HG03558 (cell line): ENCODE results near the gene MED23.
"Not testable (repeated sequence)": the region's sequence is repeated elsewhere in the genome, so short reads cannot be mapped to it uniquely, and the experiment has no call there.

Experiments
- ATAC-seq: cut with Tn5 transposase; IDR thresholded peaks from one replicate; pipeline ENCODE4 v1.9.1; 2021; ENCODE audit warnings: moderate number of reproducible peaks; ENCODE audit not compliant: unreplicated experiment; ENCODE audit errors: extremely low read depth

The MED23 gene

DNA sequence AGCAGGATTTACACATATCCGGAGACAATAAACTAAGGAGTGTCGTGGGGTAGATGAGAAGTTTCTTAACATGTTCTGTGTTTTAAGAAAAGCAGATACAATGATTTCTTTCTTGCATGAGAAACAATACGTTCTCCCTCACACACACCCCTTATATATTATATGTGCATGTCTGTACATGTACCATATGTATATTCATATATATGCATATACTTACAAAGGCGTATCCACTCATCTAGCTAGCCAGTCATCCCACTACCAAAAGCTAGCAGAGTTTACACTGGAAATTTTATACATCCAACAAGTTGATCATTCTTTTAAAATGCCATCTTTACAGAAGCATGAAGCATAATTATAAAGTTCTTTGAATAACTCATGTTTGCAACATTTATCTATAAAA lies 40.1 kb downstream of the MED23 start:
- ATAC-seq: no peak

DNA sequence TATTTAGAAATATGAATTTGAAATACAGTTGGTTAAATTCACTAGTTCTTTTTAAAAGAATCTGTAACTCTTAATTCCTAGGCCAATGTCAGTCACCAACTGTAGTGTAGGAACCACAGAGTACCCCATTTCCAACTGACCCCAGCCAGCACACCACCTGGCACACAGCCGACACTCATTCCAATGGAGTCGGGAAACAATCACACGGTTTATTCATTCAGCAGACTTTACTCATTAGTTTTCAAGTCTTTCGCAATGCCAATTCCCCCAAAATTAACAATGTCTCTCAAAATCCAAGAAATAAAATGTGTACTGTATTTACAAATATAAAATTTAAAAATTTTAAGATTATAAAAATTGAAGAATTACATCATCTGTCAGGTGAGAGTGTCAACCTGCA lies 41.5 kb downstream of the MED23 start:
- ATAC-seq: no peak

GRCh38 chr6:131581523-131581922 lies 46.5 kb downstream of the MED23 start:
- ATAC-seq: no peak

- ATAC-seq: no peak
Measured at GRCh38 chr6:131575834-131576478, 52.1 kb downstream of the MED23 start.

GRCh38 chr6:131574686-131575085 lies 53.4 kb downstream of the MED23 start:
- ATAC-seq: no peak

- no peak for ATAC-seq
Measured at GRCh38 chr6:131574133-131574532, 53.9 kb downstream of the MED23 start.

DNA sequence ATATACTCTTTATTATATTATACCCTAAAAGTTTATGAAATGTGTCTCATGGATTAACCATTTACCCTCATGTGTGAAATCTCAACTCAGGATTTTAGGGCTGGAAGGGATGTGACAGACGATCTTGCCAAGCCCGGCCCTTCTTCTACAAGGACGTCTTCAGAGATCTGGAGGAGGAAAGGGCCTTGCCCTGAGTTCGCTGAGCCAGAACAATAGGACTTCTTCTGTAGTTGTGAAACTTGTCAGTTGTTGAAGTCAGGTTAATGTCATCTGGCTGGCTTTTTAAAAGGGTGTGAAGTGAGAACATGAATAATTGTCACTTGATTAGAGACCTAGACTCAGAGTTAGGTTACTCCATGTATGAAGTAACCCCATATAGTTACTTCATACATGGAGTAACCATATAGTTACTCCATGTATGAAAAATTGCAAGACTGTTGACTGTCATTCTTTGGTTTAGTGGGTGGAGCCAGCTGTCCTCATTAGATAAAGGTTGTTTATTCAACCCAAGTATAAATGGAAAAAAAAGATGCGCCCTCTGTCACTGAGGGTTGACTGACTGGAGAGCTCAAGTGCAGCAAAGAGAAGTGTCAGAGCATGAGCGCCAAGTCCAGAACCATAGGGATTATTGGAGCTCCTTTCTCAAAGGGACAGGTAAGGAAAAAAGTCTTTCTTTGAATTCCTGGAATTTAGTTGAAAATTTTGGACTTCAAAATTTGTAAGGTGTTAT lies 55.2 kb downstream of the MED23 start, which contains the start of gene ARG1:
Gene ARG1, plus strand, starts transcription at position 541 of the 730 bp plus-strand sequence. Its CDS starts 57 bp downstream, at position 598.
- no peak for ATAC-seq

DNA sequence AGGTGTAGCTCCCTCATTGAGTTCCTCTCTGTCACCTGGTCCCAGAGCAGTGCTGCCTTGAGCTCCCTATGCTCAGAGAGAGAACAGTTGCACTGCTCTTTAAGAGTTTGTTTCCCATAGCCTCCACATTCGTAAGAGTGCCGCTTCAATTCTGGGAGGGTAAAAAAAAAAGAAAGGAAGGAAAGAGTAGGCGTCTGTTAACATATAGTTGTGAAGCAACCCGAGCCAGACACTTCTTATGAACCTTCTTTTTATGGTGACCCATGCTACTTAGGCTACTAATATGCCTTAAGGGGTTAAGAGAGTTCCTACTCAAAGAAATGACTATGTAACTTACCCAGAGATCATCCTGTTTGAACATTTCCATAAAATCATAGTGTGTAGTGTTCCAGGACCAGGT lies 59.3 kb downstream of the MED23 start:
- ATAC-seq: no peak

- no peak for ATAC-seq
Measured at GRCh38 chr6:131565056-131565455, 63.0 kb downstream of the MED23 start.

DNA sequence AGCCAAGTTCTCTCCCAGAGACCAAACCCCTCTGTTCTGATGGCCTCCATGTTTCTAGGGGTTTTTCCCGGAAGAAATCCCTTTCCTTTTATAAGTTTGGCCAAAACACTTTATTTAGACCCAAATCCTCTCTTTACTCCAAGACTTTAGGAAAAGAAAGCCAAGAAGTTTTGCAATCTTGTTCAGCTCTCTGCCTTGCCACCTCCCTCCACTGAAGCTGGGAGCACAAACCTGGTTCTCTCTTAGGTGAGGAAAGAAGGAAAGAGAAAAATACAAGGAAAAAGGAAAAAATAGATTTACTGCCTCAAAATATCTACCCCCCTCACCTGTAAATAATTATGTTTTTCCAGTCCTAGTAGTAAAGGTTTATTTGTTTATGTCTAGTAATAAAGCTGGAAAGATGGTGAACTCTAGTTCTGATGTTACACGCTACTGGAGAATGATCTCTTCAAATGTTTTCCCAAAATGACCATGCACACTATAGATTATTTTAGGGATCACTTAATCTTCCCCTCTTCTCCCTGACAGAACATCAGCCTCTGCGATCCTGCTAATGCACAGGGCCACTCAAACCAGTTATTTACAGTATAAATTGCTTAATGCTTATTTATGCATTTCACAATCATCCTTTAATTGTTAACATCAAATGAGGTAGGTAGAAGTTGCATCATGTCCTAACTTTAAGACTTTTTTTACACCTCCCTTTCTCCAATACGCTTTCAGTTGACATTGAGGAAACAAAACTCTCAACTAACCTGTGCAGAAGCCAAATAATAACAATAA lies 65.9 kb downstream of the MED23 start:
- no peak for ATAC-seq

GRCh38 chr6:131558922-131559321 lies 69.1 kb downstream of the MED23 start:
- ATAC-seq: no peak

DNA sequence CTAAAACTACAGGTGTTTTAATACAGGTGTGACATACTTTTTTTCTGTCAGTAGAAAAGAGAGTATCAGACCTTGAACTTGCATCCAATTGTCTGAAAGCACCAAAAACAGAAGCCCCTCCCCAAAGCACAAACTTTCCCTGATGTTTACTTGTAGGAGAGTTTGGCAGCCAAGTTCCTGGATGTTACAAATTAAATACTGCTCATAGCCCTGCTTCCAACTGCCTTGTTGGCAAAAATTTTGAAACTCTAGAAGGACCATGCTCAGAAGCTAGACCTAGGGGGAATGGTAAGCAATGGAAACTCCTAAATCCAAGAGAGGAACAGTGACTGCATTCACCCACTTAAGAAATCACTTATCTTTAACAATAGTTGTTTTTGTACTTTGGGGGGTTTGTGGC lies 72.0 kb downstream of the MED23 start:
- ATAC-seq: no peak

DNA sequence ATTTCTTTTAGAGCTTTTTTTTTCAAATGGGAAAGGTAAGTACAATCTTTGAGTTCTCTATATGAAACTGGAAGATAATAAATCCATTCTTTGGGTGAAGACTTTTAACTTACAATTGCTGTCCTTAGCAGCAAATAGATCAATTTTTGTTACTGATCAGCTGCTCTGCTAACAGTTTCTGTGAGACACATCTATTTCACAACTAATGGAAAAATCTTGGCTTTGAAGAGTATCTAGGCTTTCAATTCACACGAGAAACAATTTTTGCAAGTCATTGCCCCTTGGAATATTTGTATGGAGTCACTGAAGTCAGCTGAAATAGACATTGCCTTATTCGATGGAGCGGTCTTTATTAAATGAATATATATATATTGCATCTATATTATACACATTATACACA lies 75.5 kb downstream of the MED23 start:
- no peak for ATAC-seq

DNA sequence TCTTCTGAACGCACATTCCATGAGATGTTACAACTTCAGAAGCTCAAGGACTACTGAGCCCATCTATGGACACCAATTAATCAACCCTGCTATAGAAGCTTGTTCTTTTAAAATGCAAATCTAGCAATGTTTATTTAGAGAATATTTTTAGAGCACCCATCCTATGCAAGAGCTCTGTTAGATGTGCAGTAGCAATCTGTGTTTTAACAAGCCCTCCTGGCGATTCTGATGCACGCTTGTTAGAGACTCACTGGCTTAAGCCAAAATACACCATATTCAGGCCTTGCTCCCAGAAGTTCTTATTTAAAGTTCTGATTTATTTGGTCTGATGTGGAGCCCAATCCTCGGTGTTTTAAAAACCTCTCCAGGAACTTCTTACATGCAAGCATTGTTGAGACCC lies 76.1 kb downstream of the MED23 start:
- ATAC-seq: no peak

- no peak for ATAC-seq
Measured at GRCh38 chr6:131549811-131550210, 78.2 kb downstream of the MED23 start.

GRCh38 chr6:131548441-131548840 lies 79.6 kb downstream of the MED23 start:
- ATAC-seq: no peak

DNA sequence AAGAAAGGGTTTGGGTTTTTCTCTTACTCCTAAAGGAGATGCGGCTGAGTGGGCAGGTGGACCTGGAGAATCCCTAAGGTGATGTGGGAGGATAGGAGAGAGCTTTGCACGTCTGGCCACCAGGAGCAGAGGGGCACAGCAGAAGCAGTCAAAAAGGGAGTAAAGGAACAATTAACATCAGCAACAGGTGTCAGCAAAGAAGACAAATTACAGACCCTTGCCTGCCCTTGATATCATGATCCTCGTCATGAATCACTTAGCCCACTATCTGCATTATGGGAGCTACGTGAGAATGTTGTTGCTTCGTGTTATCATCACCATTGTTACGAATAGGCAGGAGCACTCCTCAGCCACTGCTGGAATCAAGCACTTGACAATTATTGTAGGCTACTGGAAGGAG lies 80.6 kb downstream of the MED23 start:
- ATAC-seq: no peak

DNA sequence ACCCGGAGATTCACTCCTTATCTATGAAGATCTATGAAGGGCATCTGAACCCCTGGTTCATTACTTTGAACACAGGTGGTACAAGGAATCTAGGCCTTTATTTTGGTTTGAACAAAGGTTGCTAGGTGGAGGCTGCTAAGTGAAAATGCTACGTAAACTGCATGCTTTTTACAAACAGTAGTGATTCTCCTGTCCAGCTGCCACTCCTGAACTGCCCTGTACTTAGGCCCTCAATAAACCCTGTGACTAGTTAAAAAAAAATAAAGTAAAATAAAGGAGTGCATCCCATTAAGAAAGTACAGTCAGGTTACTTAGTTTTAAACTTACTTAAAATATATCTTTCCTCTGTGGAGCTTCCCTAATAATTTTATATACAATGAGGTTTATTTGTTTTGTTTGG lies 82.7 kb downstream of the MED23 start:
- no peak for ATAC-seq

GRCh38 chr6:131538615-131539014 lies 89.4 kb downstream of the MED23 start:
- not testable (repeated sequence) for ATAC-seq

DNA sequence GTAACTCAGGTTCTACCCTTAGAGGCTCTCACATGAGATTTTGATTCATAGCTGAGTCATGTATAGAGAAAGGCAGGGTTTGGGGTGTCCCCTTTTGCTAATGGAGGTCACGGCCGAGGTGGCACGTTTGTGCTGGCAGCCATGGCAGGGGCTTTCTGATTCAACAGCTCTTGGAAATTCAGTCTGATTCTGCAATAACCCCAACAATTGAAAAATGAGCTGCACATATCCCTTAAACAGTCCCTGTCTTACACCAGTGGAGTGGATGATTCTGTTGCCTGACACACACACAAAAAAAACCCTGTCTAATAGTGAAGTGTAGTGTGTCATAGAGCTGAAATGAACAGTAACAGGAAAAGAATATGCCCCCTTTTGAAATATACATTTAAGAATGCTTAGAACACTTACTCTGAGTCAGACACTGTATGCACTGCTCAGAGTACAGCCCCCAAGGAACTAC lies 95.4 kb downstream of the MED23 start:
- ATAC-seq: peak; percentile 88

DNA sequence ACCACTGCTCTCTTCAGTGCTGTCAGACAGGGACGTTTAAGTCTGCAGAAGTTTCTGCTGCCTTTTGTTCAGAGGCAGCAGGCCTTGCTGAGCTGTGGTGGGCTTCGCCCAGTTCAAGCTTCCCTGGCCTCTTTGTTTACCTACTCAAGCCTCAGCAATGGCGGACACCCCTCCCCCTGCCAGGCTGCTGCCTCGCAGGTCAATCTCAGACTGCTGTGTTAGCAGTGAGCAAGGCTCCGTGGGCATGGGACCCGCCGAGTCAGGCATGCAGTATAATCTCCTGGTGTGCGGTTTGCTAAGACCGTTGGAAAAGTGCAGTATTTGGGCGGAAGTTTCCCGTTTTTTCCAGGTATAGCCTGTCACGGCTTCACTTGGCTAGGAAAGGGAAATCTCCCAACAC lies 96.4 kb downstream of the MED23 start:
- ATAC-seq: not testable (repeated sequence)
